ENCODE results near the gene GRIN1. TPM values are rescaled to one million over a fixed set of nuclear protein-coding genes. Genes with fewer than 3 reads are reported as not detected.
"Not testable (repeated sequence)": the region's sequence is repeated elsewhere in the genome, so short reads cannot be mapped to it uniquely, and the experiment has no call there.

The GRIN1 gene
- total and polyA plus RNA-seq, 2 of the 13 experiments (the other 11 are each of a cell fraction or from before 2014, with no cell fraction given) = 0.13 TPM; not detected in 1

- TF ChIP-seq HMG20B (CRISPR knock-in tag; conservative IDR thresholded peaks at IDR 0.05) (no peak), UBTF (CRISPR knock-in tag; IDR thresholded peaks at IDR 0.05) (0 out of 2 replicates have a peak, but pooled peaks have one; percentile 35), ZNF766 (CRISPR knock-in tag; IDR thresholded peaks at IDR 0.05; ENCODE audit: borderline replicate concordance) (0 out of 2 replicates have a peak, but pooled peaks have one; percentile 1), ZNF263 (CRISPR knock-in tag; IDR thresholded peaks at IDR 0.05) (0 out of 2 replicates have a peak, but pooled peaks have one; percentile 7)
Measured at GRCh38 chr9:137130176-137130755, 8.7 kb upstream of the GRIN1 start (continued).

DNA sequence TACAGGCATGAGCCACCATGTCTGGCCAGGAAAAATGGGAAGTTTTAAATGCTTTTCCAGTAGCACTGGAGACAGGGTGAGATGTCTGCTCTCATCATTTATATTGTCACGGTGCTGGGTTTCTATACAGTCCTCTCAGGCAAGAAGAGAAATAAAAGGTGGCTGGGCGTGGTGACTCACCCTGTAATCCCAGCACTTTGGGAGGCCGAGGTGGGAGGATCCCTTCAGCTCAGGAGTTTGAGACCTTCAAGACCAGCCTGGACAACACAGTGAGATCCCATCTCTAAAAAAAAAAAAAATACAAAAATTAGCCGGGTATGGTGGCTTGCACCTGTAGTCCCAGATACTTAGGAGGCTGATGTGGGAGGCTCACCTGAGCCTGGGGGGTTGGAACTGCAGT is 4.8 kb upstream of the GRIN1 start:
- DNase-seq (ENCODE audit: low spot score) (no peak), FAIRE-seq (no peak), ATAC-seq (no peak)
- intact Hi-C loops (cut with micrococcal nuclease; ENCODE audit: unreplicated experiment) = no loop called here
- H3K27me3 ChIP-seq (ENCODE audit: control insufficient read depth in 1 of 2, insufficient read depth in 2 of 2, low read length in 2 of 2) = peaks cover 12 to 31% of the 10 kb centered on the region in 2 experiments
- no peaks in the 10 kb centered on the region for H4K20me1 ChIP-seq (ENCODE audit: insufficient read depth, low read length)
- no peaks in the 10 kb centered on the region for H3K36me3 ChIP-seq (replicated peaks in 1 of 2; ENCODE audit: control insufficient read depth in 1 of 2, insufficient read depth in 2 of 2, low read length in 2 of 2)
- no peak overlapping the region for H3K9ac ChIP-seq (ENCODE audit: insufficient read depth, low read depth, low read length)
- ChIA-PET POLR2A (interaction anchor here (0.8 kb wide), 1 partner anchor 95 kb away, joined by 3 read pairs; no protein-coding TSS in a partner anchor), CTCF (ENCODE audit: low intra/inter-chr PET ratio, low total read pairs) (no interaction called here)
- no peak for TF ChIP-seq SNAPC2 (CRISPR knock-in tag; IDR thresholded peaks at IDR 0.05)
- peak; percentile 34; the same call in 1 of the 2 replicates for TF ChIP-seq ZNF121 (CRISPR knock-in tag; IDR thresholded peaks at IDR 0.05)
- no peak overlapping the region for H2AFZ ChIP-seq (ENCODE audit: low read length)
- H3K4me1 ChIP-seq (ENCODE audit: insufficient read depth, low read length) = no peaks in the 10 kb centered on the region
- BruUV-seq (replicated peaks) = no TSS peak
- H3K4me2 ChIP-seq (ENCODE audit: low read depth, low read length) = no peak overlapping the region
- H3K79me2 ChIP-seq (ENCODE audit: insufficient read depth, low read length) = peaks cover under 1% of the 10 kb centered on the region
- WGBS (ENCODE audit: low lambda C conversion rate) = 22% methylated on average over 4 of the region's 4 CpGs
- no peak overlapping the region for H3K27ac ChIP-seq (ENCODE audit: extremely low read length, insufficient read depth, low read length)
- H3K4me3 ChIP-seq (replicated peaks in 1 of 3; ENCODE audit: insufficient read depth in 1 of 3, low read depth in 2 of 3, low read length in 3 of 3) = no peak overlapping the region
- in situ Hi-C loops (cut with HindIII; ENCODE audit: extremely low pct_ligation_motif_present, low pct_unique_long_range_greater_than_20kb) = no loop called here
- no peaks in the 10 kb centered on the region for H3K9me3 ChIP-seq (ENCODE audit: low read length)

DNA sequence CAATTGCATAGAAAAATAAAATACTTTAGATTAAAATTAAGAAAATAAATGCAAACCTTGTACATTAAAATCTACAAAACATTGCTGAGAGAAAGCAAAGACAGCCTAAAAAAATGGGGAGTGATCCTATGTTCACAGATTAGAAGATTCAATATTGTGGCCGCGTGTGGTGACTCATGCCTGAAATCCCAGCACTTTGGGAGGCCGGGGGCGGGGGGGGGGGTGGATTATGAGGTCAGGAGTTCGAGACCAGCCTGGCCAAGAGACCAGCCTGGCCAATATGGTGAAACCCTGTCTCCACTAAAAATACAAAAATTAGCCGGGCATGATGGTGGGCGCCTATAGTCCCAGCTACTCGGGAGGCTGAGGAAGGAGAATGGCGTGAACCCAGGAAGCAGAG is 3.8 kb upstream of the GRIN1 start:
- intact Hi-C loops (cut with micrococcal nuclease; ENCODE audit: unreplicated experiment) = not testable (repeated sequence)

More for the DNA sequence above, 3.8 kb upstream of the GRIN1 start:
- H3K4me2 ChIP-seq (ENCODE audit: low read depth, low read length); H3K27ac ChIP-seq (ENCODE audit: extremely low read length, insufficient read depth, low read length); POLR2A ChIA-PET; H3K4me1 ChIP-seq (ENCODE audit: insufficient read depth, low read length); H4K20me1 ChIP-seq (ENCODE audit: insufficient read depth, low read length); ATAC-seq; H3K4me3 ChIP-seq (replicated peaks in 1 of 3; ENCODE audit: insufficient read depth in 1 of 3, low read depth in 2 of 3, low read length in 3 of 3); H3K9ac ChIP-seq (ENCODE audit: insufficient read depth, low read depth, low read length); in situ Hi-C loops (cut with HindIII; ENCODE audit: extremely low pct_ligation_motif_present, low pct_unique_long_range_greater_than_20kb); DNase-seq (ENCODE audit: low spot score); FAIRE-seq; H2AFZ ChIP-seq (ENCODE audit: low read length); H3K9me3 ChIP-seq (ENCODE audit: low read length); BruUV-seq (replicated peaks); CTCF ChIA-PET (ENCODE audit: low intra/inter-chr PET ratio, low total read pairs); H3K79me2 ChIP-seq (ENCODE audit: insufficient read depth, low read length); H3K36me3 ChIP-seq (replicated peaks in 1 of 2; ENCODE audit: control insufficient read depth in 1 of 2, insufficient read depth in 2 of 2, low read length in 2 of 2): not testable (repeated sequence)
- WGBS (ENCODE audit: low lambda C conversion rate) = 25% methylated on average over 9 of the region's 9 CpGs
- H3K27me3 ChIP-seq (ENCODE audit: control insufficient read depth in 1 of 2, insufficient read depth in 2 of 2, low read length in 2 of 2) = peaks cover 13 to 40% of the 10 kb centered on the region in 2 experiments

Measured in HepG2 (cell line).